Tibial nerve (tissue), 4 donors: ENCODE measurements around the gene MSI2. TPM values are rescaled to one million over a fixed set of nuclear protein-coding genes. Genes with fewer than 3 reads are reported as not detected.

Source experiments
- DNase-seq, 2 donors: peaks; one replicate each; pipeline ENCODE4 v3.0.0-alpha.2; 2019; ENCODE audit warnings: low spot score in 2 of 2
- H3K27ac ChIP-seq, 4 donors: fragments of 200-600 bp; sonication (generic) in 3 of 4; one replicate each; pipeline ENCODE4 v1.5.1; 2017 to 2019; ENCODE audit warnings: mild to moderate bottlenecking in 1 of 4
- H3K27me3 ChIP-seq, 2 donors: fragments of 200-600 bp; sonication (generic) in 1 of 2; one replicate each; pipeline versions ENCODE4 v1.5.1 to v1.6.0; 2017 to 2019
- H3K36me3 ChIP-seq, 3 donors: fragments of 200-600 bp; sonication (generic); one replicate each; pipeline ENCODE4 v1.5.1; 2018 to 2019
- H3K4me1 ChIP-seq, 4 donors: fragments of 200-600 bp; sonication (generic) in 3 of 4; one replicate each; pipeline ENCODE4 v1.5.1; 2017 to 2019
- H3K4me3 ChIP-seq, 4 donors: fragments of 200-600 bp; sonication (generic) in 3 of 4; one replicate each; pipeline ENCODE4 v1.5.1; 2017 to 2019; ENCODE audit warnings: mild to moderate bottlenecking in 1 of 4, moderate library complexity in 1 of 4
- H3K9me3 ChIP-seq, 4 donors: fragments of 200-600 bp; sonication (generic) in 3 of 4; one replicate each; pipeline ENCODE4 v1.5.1; 2017 to 2019
- EP300 ChIP-seq, 2 donors: sonication (generic); formaldehyde crosslinking; IDR thresholded peaks; one replicate each; pipeline ENCODE4 v1.6.1; 2017; ENCODE audit warnings: antibody characterized with exemption in 2 of 2, mild to moderate bottlenecking in 1 of 2
- POLR2A ChIP-seq, 2 donors: fragments of 450-650 bp; IDR thresholded peaks; one replicate each; pipeline ENCODE4 v1.6.1; 2017; ENCODE audit warnings: antibody characterized with exemption in 2 of 2, mild to moderate bottlenecking in 2 of 2, moderate library complexity in 2 of 2
- WGBS, 2 donors: methylation state at CpG; one replicate each; pipeline ENCODE4 v1.1.5; 2018; 5-methylcytosine and 5-hydroxymethylcytosine counted together
- total RNA-seq, 4 donors: library from RNA; depleted of rRNA; stranded (reverse); fragments of >200 nt; gene quantifications; one replicate each; pipeline ENCODE4 v1.1.0, GENCODE V29; 2016
- TF ChIP-seq, protein P1 (sequence below), 5 experiments: fragments of 200-600 bp in 3 of 5; fragments of 450-650 bp in 2 of 5; sonication (generic) in 3 of 5; IDR thresholded peaks; one replicate each; pipeline ENCODE4 v1.5.1; 2016 to 2019; ENCODE audit warnings: antibody characterized with exemption in 5 of 5, mild to moderate bottlenecking in 3 of 5, moderate library complexity in 2 of 5

The MSI2 gene
- total RNA-seq, 4 donors from 2014 or later = 11.5 to 18.3 (median 14.2) TPM

DNA sequence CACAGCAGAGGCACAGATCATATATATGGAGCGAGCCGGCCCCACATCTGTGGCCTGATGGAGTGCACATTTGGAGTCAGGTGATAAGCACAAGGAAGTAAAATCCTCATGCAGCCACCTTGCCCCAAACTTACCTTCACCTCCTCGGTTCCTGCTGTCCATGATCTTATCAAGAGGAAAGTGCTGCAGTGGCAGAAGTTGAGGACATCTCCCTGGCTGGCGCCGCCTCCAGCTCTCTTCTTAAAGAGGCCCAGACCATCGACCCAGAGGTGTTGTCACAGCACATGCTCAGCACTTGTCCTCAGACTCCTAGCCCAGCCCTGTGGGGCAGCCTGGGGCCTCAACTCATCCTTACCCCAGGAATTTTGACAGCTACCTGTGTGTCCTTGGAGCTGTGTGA, 276.2 kb downstream of the MSI2 start:
- H3K9me3 ChIP-seq = no peaks in the 10 kb centered on the region
- H3K36me3 ChIP-seq = no peaks in the 10 kb centered on the region
- TF ChIP-seq POLR2A (IDR thresholded peaks at IDR 0.05) (no peak), EP300 (IDR thresholded peaks at IDR 0.05) (no peak)
- TF ChIP-seq, protein P1, sequence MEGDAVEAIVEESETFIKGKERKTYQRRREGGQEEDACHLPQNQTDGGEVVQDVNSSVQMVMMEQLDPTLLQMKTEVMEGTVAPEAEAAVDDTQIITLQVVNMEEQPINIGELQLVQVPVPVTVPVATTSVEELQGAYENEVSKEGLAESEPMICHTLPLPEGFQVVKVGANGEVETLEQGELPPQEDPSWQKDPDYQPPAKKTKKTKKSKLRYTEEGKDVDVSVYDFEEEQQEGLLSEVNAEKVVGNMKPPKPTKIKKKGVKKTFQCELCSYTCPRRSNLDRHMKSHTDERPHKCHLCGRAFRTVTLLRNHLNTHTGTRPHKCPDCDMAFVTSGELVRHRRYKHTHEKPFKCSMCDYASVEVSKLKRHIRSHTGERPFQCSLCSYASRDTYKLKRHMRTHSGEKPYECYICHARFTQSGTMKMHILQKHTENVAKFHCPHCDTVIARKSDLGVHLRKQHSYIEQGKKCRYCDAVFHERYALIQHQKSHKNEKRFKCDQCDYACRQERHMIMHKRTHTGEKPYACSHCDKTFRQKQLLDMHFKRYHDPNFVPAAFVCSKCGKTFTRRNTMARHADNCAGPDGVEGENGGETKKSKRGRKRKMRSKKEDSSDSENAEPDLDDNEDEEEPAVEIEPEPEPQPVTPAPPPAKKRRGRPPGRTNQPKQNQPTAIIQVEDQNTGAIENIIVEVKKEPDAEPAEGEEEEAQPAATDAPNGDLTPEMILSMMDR (IDR thresholded peaks at IDR 0.05) = no peak
- H3K4me1 ChIP-seq = peaks cover 0 to 15% (median 8%) of the 10 kb centered on the region in 4 donors
- H3K27me3 ChIP-seq = no peaks in the 10 kb centered on the region
- 88 to 91% methylated on average over 5 to 6 of the region's 6 CpGs for WGBS, 2 donors
- DNase-seq = no peak
- H3K27ac ChIP-seq = no peak overlapping the region
- no peak overlapping the region for H3K4me3 ChIP-seq

GRCh38 chr17:57532966-57533365, 276.6 kb downstream of the MSI2 start:
- no peak overlapping the region for H3K27ac ChIP-seq
- no peaks in the 10 kb centered on the region for H3K9me3 ChIP-seq
- H3K36me3 ChIP-seq = no peaks in the 10 kb centered on the region
- no peak overlapping the region for H3K4me3 ChIP-seq
- no peak for TF ChIP-seq POLR2A (IDR thresholded peaks at IDR 0.05)
- no peak for TF ChIP-seq EP300 (IDR thresholded peaks at IDR 0.05)
- TF ChIP-seq, protein P1 (IDR thresholded peaks at IDR 0.05) = no peak
- 70 to 86% methylated on average over 3 to 5 of the region's 5 CpGs for WGBS, 2 donors
- DNase-seq = no peak
- no peaks in the 10 kb centered on the region for H3K27me3 ChIP-seq
- H3K4me1 ChIP-seq = peaks cover 0 to 14% (median 8%) of the 10 kb centered on the region in 4 donors

DNA sequence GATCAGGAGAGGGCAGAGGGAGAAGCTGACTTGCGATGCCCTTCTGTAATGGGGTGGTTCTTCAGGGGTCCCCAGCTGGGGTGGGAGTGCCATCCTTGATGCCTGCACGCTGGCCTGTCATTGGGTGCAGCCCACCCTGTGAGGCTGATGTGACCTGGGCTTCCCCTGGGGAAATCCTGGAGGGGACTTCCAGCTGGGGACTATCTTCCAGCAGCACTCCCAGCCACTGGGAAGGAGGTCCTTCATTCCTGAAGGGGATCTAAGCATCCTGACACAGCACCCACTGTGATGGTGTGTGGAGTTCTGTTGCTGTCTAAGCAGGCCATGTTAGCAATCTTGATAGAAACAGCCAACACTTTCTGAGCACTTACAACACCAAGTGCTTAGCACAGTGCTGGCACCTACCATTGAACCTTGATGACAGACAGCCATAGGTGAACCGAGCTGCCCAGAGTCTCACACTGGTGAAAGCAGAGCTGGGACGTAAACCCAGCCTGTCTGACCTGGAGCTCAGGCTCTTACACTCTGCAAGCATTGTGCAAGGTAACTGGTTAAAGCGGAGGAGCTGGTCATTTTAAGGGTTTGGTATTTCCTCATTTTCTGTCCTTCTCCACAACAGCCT, 277.5 kb downstream of the MSI2 start:
- Histone ChIP-seq H3K4me3 (no peak overlapping the region), H3K9me3 (no peaks in the 10 kb centered on the region), H3K36me3 (no peaks in the 10 kb centered on the region), H3K4me1 (peaks cover 0 to 17% (median 2%) of the 10 kb centered on the region in 4 donors), H3K27ac (no peak overlapping the region), H3K27me3 (no peaks in the 10 kb centered on the region)
- DNase-seq = no peak
- TF ChIP-seq POLR2A (IDR thresholded peaks at IDR 0.05) = no peak
- TF ChIP-seq EP300 (IDR thresholded peaks at IDR 0.05) = no peak
- TF ChIP-seq, protein P1 (IDR thresholded peaks at IDR 0.05) = no peak
- WGBS, 2 donors = 93 to 98% methylated on average over 5 of the region's 5 CpGs

DNA sequence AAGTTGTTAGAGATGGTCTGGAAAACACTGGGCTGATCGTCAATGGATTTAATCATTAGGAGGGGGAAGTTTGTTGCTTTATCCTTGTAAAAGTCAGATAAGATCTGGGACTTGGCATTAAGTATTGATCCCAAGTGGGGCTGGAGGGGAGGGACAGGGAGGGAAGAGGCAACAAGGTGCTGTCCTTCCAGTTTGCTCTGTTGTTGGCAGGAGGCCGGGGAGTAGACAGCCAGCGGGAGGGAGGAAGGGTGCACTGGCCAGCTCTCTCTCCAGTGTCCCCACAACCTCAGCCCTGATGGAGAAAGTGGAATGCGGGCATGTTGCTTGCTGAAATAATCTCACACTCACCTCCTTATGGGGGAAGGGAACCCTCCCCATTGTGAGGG, 278.5 kb downstream of the MSI2 start:
- no peak overlapping the region for H3K27ac ChIP-seq
- no peaks in the 10 kb centered on the region for H3K36me3 ChIP-seq
- H3K4me3 ChIP-seq = no peak overlapping the region
- DNase-seq = no peak
- 87 to 96% methylated on average over 4 of the region's 4 CpGs for WGBS, 2 donors
- no peaks in the 10 kb centered on the region for H3K27me3 ChIP-seq
- TF ChIP-seq, protein P1 (IDR thresholded peaks at IDR 0.05) = no peak
- peaks cover 0 to 17% (median 2%) of the 10 kb centered on the region in 4 donors for H3K4me1 ChIP-seq
- H3K9me3 ChIP-seq = no peaks in the 10 kb centered on the region

DNA sequence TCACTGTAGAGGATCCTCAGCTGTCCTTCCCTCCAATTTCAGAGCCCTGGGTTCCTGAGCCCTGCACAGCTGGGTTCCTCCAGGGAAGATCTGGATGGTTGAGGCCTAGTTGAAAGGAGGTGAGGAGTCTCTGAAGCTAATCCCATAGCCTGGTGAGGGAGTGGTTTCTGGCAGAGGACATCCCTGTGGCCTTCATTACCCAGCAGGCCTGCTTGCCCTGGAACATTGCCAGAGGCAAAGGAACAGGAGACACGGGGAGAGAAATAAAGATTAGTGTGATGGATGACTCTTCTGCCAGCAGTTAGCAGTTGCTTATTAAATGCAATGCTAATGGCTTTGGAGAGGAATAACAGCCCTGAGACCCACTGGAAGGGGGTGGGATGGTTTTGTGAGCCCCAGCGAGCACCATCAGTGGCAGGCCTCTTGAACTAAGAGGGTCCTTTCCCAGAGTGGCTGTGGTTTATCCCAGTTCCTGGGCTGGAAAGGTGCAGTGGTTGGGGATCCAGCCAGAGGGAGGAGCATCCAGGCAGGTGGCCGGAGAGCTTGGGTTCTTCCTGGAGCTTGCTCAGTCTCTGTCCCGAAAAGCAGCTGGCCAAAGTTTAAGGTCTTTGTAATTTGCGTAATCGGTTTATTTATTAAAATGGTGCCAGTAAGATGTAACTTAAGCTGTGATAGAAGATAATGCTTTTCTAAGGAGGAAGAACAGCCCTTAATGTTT, 279.1 kb downstream of the MSI2 start:
- Histone ChIP-seq H3K4me3 (no peak overlapping the region), H3K4me1 (peaks cover 0 to 17% (median 2%) of the 10 kb centered on the region in 4 donors), H3K36me3 (no peaks in the 10 kb centered on the region), H3K9me3 (no peaks in the 10 kb centered on the region), H3K27ac (no peak overlapping the region), H3K27me3 (no peaks in the 10 kb centered on the region)
- no peak for DNase-seq
- no peak for TF ChIP-seq EP300 (IDR thresholded peaks at IDR 0.05)
- TF ChIP-seq, protein P1 (IDR thresholded peaks at IDR 0.05) = no peak
- no peak for TF ChIP-seq POLR2A (IDR thresholded peaks at IDR 0.05)
- 83 to 90% methylated on average over 6 of the region's 6 CpGs for WGBS, 2 donors
